ENCODE measurements around the gene F7.
"Not testable (repeated sequence)": the region's sequence is repeated elsewhere in the genome, so short reads cannot be mapped to it uniquely, and the experiment has no call there.

The F7 gene

GRCh38 chr13:113091891-113092775 lies 13.5 kb upstream of the F7 start:
- H3K9ac ChIP-seq (ENCODE audit: low read length), result no peak overlapping the region
- H3K4me1 ChIP-seq (ENCODE audit: control insufficient read depth, insufficient read depth, low read length), result no peaks in the 10 kb centered on the region
- no peaks in the 10 kb centered on the region for H3K36me3 ChIP-seq (ENCODE audit: control insufficient read depth, insufficient read depth, low read length)
- H3K4me3 ChIP-seq (ENCODE audit: low read length), result no peak overlapping the region
- no peak overlapping the region for H3K27ac ChIP-seq (ENCODE audit: low read depth, low read length)
- H3K27me3 ChIP-seq (ENCODE audit: control insufficient read depth, insufficient read depth, low read length), result no peaks in the 10 kb centered on the region

GRCh38 chr13:113092776-113093579 lies 12.6 kb upstream of the F7 start:
- Histone ChIP-seq H3K9ac (ENCODE audit: low read length) (no peak overlapping the region), H3K27ac (ENCODE audit: low read depth, low read length) (no peak overlapping the region), H3K36me3 (ENCODE audit: control insufficient read depth, insufficient read depth, low read length) (no peaks in the 10 kb centered on the region), H3K4me1 (ENCODE audit: control insufficient read depth, insufficient read depth, low read length) (no peaks in the 10 kb centered on the region), H3K27me3 (ENCODE audit: control insufficient read depth, insufficient read depth, low read length) (no peaks in the 10 kb centered on the region), H3K4me3 (ENCODE audit: low read length) (no peak overlapping the region)

GRCh38 chr13:113093580-113094409 lies 11.8 kb upstream of the F7 start:
- Histone ChIP-seq H3K27me3 (ENCODE audit: control insufficient read depth, insufficient read depth, low read length) (no peaks in the 10 kb centered on the region), H3K4me3 (ENCODE audit: low read length) (no peak overlapping the region), H3K4me1 (ENCODE audit: control insufficient read depth, insufficient read depth, low read length) (no peaks in the 10 kb centered on the region), H3K27ac (ENCODE audit: low read depth, low read length) (no peak overlapping the region), H3K36me3 (ENCODE audit: control insufficient read depth, insufficient read depth, low read length) (no peaks in the 10 kb centered on the region), H3K9ac (ENCODE audit: low read length) (no peak overlapping the region)

- Histone ChIP-seq H3K27me3 (ENCODE audit: control insufficient read depth, insufficient read depth, low read length) (no peaks in the 10 kb centered on the region), H3K4me1 (ENCODE audit: control insufficient read depth, insufficient read depth, low read length) (no peaks in the 10 kb centered on the region), H3K4me3 (ENCODE audit: low read length) (no peak overlapping the region), H3K27ac (ENCODE audit: low read depth, low read length) (no peak overlapping the region), H3K36me3 (ENCODE audit: control insufficient read depth, insufficient read depth, low read length) (no peaks in the 10 kb centered on the region), H3K9ac (ENCODE audit: low read length) (no peak overlapping the region)
Measured at GRCh38 chr13:113094410-113094800, 11.2 kb upstream of the F7 start.

- Histone ChIP-seq H3K9ac (ENCODE audit: low read length) (no peak overlapping the region), H3K4me1 (ENCODE audit: control insufficient read depth, insufficient read depth, low read length) (no peaks in the 10 kb centered on the region), H3K36me3 (ENCODE audit: control insufficient read depth, insufficient read depth, low read length) (no peaks in the 10 kb centered on the region), H3K27ac (ENCODE audit: low read depth, low read length) (no peak overlapping the region), H3K27me3 (ENCODE audit: control insufficient read depth, insufficient read depth, low read length) (no peaks in the 10 kb centered on the region), H3K4me3 (ENCODE audit: low read length) (no peak overlapping the region)
Measured at GRCh38 chr13:113095146-113096051, 10.2 kb upstream of the F7 start.

- Histone ChIP-seq H3K9ac (ENCODE audit: low read length) (no peak overlapping the region), H3K36me3 (ENCODE audit: control insufficient read depth, insufficient read depth, low read length) (no peaks in the 10 kb centered on the region), H3K27ac (ENCODE audit: low read depth, low read length) (no peak overlapping the region), H3K27me3 (ENCODE audit: control insufficient read depth, insufficient read depth, low read length) (no peaks in the 10 kb centered on the region), H3K4me1 (ENCODE audit: control insufficient read depth, insufficient read depth, low read length) (no peaks in the 10 kb centered on the region), H3K4me3 (ENCODE audit: low read length) (no peak overlapping the region)
Measured at GRCh38 chr13:113096052-113096744, 9.4 kb upstream of the F7 start.

- Histone ChIP-seq H3K4me1 (ENCODE audit: control insufficient read depth, insufficient read depth, low read length) (no peaks in the 10 kb centered on the region), H3K36me3 (ENCODE audit: control insufficient read depth, insufficient read depth, low read length) (no peaks in the 10 kb centered on the region), H3K9ac (ENCODE audit: low read length) (no peak overlapping the region), H3K27ac (ENCODE audit: low read depth, low read length) (no peak overlapping the region), H3K4me3 (ENCODE audit: low read length) (no peak overlapping the region), H3K27me3 (ENCODE audit: control insufficient read depth, insufficient read depth, low read length) (no peaks in the 10 kb centered on the region)
Measured at GRCh38 chr13:113096745-113097305, 8.8 kb upstream of the F7 start.

GRCh38 chr13:113097651-113098050 lies 7.9 kb upstream of the F7 start:
- H3K36me3 ChIP-seq (ENCODE audit: control insufficient read depth, insufficient read depth, low read length), result no peaks in the 10 kb centered on the region
- no peak overlapping the region for H3K27ac ChIP-seq (ENCODE audit: low read depth, low read length)
- no peak overlapping the region for H3K4me3 ChIP-seq (ENCODE audit: low read length)
- no peaks in the 10 kb centered on the region for H3K27me3 ChIP-seq (ENCODE audit: control insufficient read depth, insufficient read depth, low read length)
- no peak overlapping the region for H3K9ac ChIP-seq (ENCODE audit: low read length)
- no peaks in the 10 kb centered on the region for H3K4me1 ChIP-seq (ENCODE audit: control insufficient read depth, insufficient read depth, low read length)

- Histone ChIP-seq H3K4me3 (ENCODE audit: low read length) (no peak overlapping the region), H3K36me3 (ENCODE audit: control insufficient read depth, insufficient read depth, low read length) (no peaks in the 10 kb centered on the region), H3K27me3 (ENCODE audit: control insufficient read depth, insufficient read depth, low read length) (no peaks in the 10 kb centered on the region), H3K27ac (ENCODE audit: low read depth, low read length) (no peak overlapping the region), H3K4me1 (ENCODE audit: control insufficient read depth, insufficient read depth, low read length) (no peaks in the 10 kb centered on the region), H3K9ac (ENCODE audit: low read length) (no peak overlapping the region)
Measured at GRCh38 chr13:113098162-113098732, 7.3 kb upstream of the F7 start.

- H3K4me1 ChIP-seq (ENCODE audit: control insufficient read depth, insufficient read depth, low read length), result no peaks in the 10 kb centered on the region
- H3K36me3 ChIP-seq (ENCODE audit: control insufficient read depth, insufficient read depth, low read length), result no peaks in the 10 kb centered on the region
- no peaks in the 10 kb centered on the region for H3K27me3 ChIP-seq (ENCODE audit: control insufficient read depth, insufficient read depth, low read length)
- H3K4me3 ChIP-seq (ENCODE audit: low read length), result no peak overlapping the region
- no peak overlapping the region for H3K27ac ChIP-seq (ENCODE audit: low read depth, low read length)
- no peak overlapping the region for H3K9ac ChIP-seq (ENCODE audit: low read length)
Measured at GRCh38 chr13:113099142-113099541, 6.4 kb upstream of the F7 start.

- H3K27ac ChIP-seq (ENCODE audit: low read depth, low read length); H3K27me3 ChIP-seq (ENCODE audit: control insufficient read depth, insufficient read depth, low read length); H3K36me3 ChIP-seq (ENCODE audit: control insufficient read depth, insufficient read depth, low read length); H3K4me1 ChIP-seq (ENCODE audit: control insufficient read depth, insufficient read depth, low read length); H3K9ac ChIP-seq (ENCODE audit: low read length); H3K4me3 ChIP-seq (ENCODE audit: low read length): not testable (repeated sequence)
Measured at GRCh38 chr13:113102302-113102701, 3.3 kb upstream of the F7 start.
